HG02798 (cell line): ENCODE results near the gene CEMIP.

Experiments
- ATAC-seq: cut with Tn5 transposase; IDR thresholded peaks from one replicate; pipeline ENCODE4 v1.9.1; 2021; ENCODE audit warnings: mild to moderate bottlenecking; ENCODE audit not compliant: unreplicated experiment, poor library complexity

The CEMIP gene

GRCh38 chr15:80989518-80990478, 210.6 kb downstream of the CEMIP start, which contains the start of gene MESD:
MESD (minus strand) TSS chr15:80989819; CDS start chr15:80989791, 28 bp downstream.
- ATAC-seq = peak; percentile 98

GRCh38 chr15:80990955-80991354, 211.8 kb downstream of the CEMIP start:
- ATAC-seq = no peak

GRCh38 chr15:80991421-80991820, 212.3 kb downstream of the CEMIP start:
- no peak for ATAC-seq

- ATAC-seq = no peak
Measured at GRCh38 chr15:80992006-80992405, 212.8 kb downstream of the CEMIP start.

GRCh38 chr15:80992441-80992840, 213.3 kb downstream of the CEMIP start:
- ATAC-seq = no peak

GRCh38 chr15:80996247-80996646, 217.1 kb downstream of the CEMIP start:
- ATAC-seq = no peak

GRCh38 chr15:80997692-80998091, 218.5 kb downstream of the CEMIP start:
- ATAC-seq = no peak

GRCh38 chr15:80998251-80998650, 219.1 kb downstream of the CEMIP start:
- ATAC-seq = no peak

- ATAC-seq = peak; percentile 33
Measured at GRCh38 chr15:80999623-81000036, 220.5 kb downstream of the CEMIP start.

- ATAC-seq = no peak
Measured at GRCh38 chr15:81000144-81000623, 221.0 kb downstream of the CEMIP start.

GRCh38 chr15:81000624-81001151, 221.5 kb downstream of the CEMIP start, which contains the start of gene TLNRD1:
TLNRD1 (plus strand) TSS chr15:81000923; CDS start chr15:81002272, 1,349 bp downstream.
- peak; percentile 67 for ATAC-seq
